Measurements from ENCODE around the gene PRMT1. TPM values are rescaled to one million over a fixed set of nuclear protein-coding genes. Genes with fewer than 3 reads are reported as not detected.

The PRMT1 gene
- total RNA-seq, 4 donors from 2014 or later = 102 to 191 (median 144) TPM

GRCh38 chr19:49663224-49663623 is 13.8 kb upstream of the PRMT1 start:
- no peaks in the 10 kb centered on the region for H3K27me3 ChIP-seq
- no peak overlapping the region for H3K4me3 ChIP-seq
- 92% methylated on average over 10 of the region's 12 CpGs for whole genome bisulfite sequencing
- peak overlapping the region in 2 of 4 donors; percentile 90 to 91 for H3K27ac ChIP-seq (replicated peaks in 1 of 4)
- TF ChIP-seq, protein P1, sequence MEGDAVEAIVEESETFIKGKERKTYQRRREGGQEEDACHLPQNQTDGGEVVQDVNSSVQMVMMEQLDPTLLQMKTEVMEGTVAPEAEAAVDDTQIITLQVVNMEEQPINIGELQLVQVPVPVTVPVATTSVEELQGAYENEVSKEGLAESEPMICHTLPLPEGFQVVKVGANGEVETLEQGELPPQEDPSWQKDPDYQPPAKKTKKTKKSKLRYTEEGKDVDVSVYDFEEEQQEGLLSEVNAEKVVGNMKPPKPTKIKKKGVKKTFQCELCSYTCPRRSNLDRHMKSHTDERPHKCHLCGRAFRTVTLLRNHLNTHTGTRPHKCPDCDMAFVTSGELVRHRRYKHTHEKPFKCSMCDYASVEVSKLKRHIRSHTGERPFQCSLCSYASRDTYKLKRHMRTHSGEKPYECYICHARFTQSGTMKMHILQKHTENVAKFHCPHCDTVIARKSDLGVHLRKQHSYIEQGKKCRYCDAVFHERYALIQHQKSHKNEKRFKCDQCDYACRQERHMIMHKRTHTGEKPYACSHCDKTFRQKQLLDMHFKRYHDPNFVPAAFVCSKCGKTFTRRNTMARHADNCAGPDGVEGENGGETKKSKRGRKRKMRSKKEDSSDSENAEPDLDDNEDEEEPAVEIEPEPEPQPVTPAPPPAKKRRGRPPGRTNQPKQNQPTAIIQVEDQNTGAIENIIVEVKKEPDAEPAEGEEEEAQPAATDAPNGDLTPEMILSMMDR (IDR thresholded peaks at IDR 0.05) = no peak
- TF ChIP-seq POLR2A (IDR thresholded peaks at IDR 0.05; ENCODE audit: low read depth) = no peak
- no peak for TF ChIP-seq POLR2AphosphoS5 (IDR thresholded peaks at IDR 0.05)
- no peak for TF ChIP-seq EP300 (IDR thresholded peaks at IDR 0.05)
- no peak for DNase-seq (ENCODE audit: extremely low spot score)
- no peaks in the 10 kb centered on the region for H3K9me3 ChIP-seq
- peaks cover 32 to 55% (median 49%) of the 10 kb centered on the region in 4 donors for H3K36me3 ChIP-seq
- peaks cover 18 to 37% (median 26%) of the 10 kb centered on the region in 4 donors for H3K4me1 ChIP-seq
- intact Hi-C loops (cut with DNase I) = no loop called here

DNA sequence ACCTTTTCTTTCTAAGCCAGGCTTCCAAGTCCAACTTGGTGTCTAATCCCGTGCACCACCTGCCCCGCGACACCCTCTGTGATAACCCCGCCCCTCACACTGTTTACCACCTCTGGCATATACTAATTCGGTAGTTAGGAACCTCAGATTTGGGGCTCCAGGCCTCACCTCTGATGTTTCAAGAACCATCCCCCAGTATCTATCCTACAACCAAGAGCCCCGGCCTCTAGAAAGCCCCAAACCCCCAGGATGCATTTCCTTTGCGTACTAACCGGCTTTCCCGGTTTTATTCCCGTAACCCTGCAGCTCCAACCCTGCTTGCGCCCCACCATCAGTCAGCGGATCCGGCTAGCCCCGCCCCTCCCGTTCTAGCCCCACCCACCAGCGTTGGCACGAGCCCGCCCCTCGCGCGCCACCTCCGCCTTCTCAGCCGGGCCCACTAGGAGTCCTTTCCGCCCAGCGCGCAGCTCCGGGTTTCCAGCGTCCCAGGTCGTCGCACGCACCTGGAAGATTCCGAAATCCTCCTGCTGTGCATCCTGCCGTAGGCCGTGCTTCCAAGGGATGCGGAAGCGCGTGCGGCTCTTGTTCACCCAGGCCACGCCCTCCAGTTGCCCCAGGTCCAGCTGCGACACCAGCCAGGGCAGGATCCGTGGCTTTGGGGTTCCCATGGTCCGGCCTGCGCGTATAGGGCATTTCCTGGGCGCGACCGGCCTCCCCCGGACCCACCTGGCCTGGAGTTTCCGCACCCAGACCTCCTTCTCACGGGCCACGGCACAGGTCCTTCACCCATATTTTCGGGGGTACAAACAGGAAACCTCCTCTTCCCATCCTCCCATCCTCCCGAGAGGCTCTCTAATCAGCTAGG is 12.7 kb upstream of the PRMT1 start:
- intact Hi-C loops (cut with DNase I) = loop anchor here (2.0 kb wide), 1 partner anchor 22 kb away; the partner anchor contains the start of gene SCAF1

DNA sequence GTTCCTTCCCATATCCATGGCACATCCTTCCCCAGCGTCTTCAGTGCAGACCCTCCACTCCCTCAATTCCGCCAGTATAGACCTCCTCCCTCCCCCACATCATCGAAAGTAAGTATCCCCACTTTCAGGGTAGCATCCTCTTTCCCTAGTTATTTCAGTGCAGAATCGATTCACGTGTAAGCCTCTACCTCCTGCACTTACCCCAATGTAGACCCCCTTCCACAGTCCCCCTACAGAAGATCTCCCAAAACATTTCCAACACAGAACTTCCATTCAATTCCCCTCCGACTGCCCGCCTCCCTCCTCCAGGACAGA is 12.1 kb upstream of the PRMT1 start:
- no peaks in the 10 kb centered on the region for H3K27me3 ChIP-seq
- intact Hi-C loops (cut with DNase I) = loop anchor here (2.0 kb wide), 1 partner anchor 22 kb away; the partner anchor contains the start of gene SCAF1
- WGBS = 0% methylated on average over 7 of the region's 7 CpGs

More for the DNA sequence above, 12.7 kb upstream of the PRMT1 start:
- Histone ChIP-seq H3K27me3 (no peaks in the 10 kb centered on the region), H3K36me3 (peaks cover 21 to 52% (median 37%) of the 10 kb centered on the region in 4 donors), H3K9me3 (no peaks in the 10 kb centered on the region), H3K4me3 (peak overlapping the region; percentile 59 to 71 (median 68)), H3K27ac (replicated peaks in 1 of 4) (peak overlapping the region; percentile 86 to 91 (median 89)), H3K4me1 (peaks cover 18 to 37% (median 26%) of the 10 kb centered on the region in 4 donors)
- under 1% methylated on average over 35 of the region's 53 CpGs for WGBS
- TF ChIP-seq EP300 (IDR thresholded peaks at IDR 0.05) (no peak), POLR2AphosphoS5 (IDR thresholded peaks at IDR 0.05) (peak; percentile 81 to 92), POLR2A (IDR thresholded peaks at IDR 0.05; ENCODE audit: low read depth) (no peak)
- TF ChIP-seq, protein P1 (IDR thresholded peaks at IDR 0.05) = peak in 2 of 3 experiments; percentile 11 to 48
- peak; percentile 97 for DNase-seq (ENCODE audit: extremely low spot score)

DNA sequence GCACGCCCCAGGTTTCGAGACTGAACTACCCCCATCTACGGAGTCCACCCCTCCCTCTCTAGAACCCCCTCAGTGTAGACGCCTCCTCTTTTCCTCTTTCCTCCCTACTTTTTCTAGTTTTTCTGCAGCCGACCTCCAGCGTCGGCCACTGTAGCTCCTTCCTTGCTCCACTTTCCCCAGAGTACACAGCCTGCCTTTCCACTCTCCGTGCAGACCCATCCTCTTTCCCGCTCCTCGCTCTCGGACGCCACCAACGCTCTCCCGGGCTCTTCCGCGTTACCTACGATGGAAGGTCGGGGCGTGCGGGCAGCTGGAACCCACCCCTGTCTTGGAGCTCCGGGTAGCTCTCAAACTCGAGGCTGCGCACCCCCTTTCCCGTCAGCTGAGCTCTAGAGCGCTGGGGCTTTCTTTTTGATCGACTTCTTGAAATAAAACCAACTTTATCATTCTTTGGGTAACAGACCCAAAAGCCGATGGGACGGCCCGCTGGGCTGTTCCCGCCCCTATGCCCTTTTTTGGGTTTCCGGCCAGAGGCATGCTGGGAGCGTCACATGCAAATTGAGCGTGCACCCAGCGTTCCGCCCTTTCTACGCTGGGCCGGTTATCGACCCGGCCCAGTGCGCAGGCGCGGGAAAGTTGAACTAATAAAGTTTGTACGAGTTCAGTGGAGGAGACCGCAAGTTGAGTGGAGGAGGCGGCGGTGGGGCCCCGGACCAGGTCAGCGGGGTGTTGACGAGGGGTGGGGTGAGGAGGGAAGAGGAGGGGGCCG is 11.5 kb upstream of the PRMT1 start, which contains the start of the genes BCL2L12 and IRF3:
Gene BCL2L12 (plus strand): TSS at position 583 of the 769 bp plus-strand sequence. CDS start 760 bp downstream, outside the sequence.
Gene IRF3 (minus strand): TSS at position 507 of the 769 bp plus-strand sequence. CDS start 1,019 bp downstream, outside the sequence.
- Histone ChIP-seq H3K36me3 (peaks cover 10 to 52% (median 32%) of the 10 kb centered on the region in 4 donors), H3K4me1 (peaks cover 18 to 37% (median 26%) of the 10 kb centered on the region in 4 donors), H3K9me3 (no peaks in the 10 kb centered on the region), H3K27me3 (no peaks in the 10 kb centered on the region), H3K4me3 (peak within 1 kb of the TSS; percentile 59 to 71 (median 68)), H3K27ac (replicated peaks in 1 of 4) (peak within 1 kb of the TSS; percentile 86 to 91 (median 89))
- WGBS = under 1% methylated on average over 26 of the region's 50 CpGs
- TF ChIP-seq POLR2A (IDR thresholded peaks at IDR 0.05; ENCODE audit: low read depth) (peak; percentile 65), EP300 (IDR thresholded peaks at IDR 0.05) (no peak), POLR2AphosphoS5 (IDR thresholded peaks at IDR 0.05) (peak; percentile 89 to 97)
- TF ChIP-seq, protein P1 (IDR thresholded peaks at IDR 0.05) = peak in 1 of 3 experiments; percentile 41
- peak; percentile 99 for DNase-seq (ENCODE audit: extremely low spot score)
- intact Hi-C loops (cut with DNase I) = loop anchor here (2.0 kb wide), 1 partner anchor 23 kb away; the partner anchor contains the start of gene SCAF1

More for the DNA sequence above, 12.1 kb upstream of the PRMT1 start:
- H3K9me3 ChIP-seq = no peaks in the 10 kb centered on the region
- TF ChIP-seq EP300 (IDR thresholded peaks at IDR 0.05) = no peak
- TF ChIP-seq, protein P1 (IDR thresholded peaks at IDR 0.05) = no peak
- no peak for TF ChIP-seq POLR2AphosphoS5 (IDR thresholded peaks at IDR 0.05)
- TF ChIP-seq POLR2A (IDR thresholded peaks at IDR 0.05; ENCODE audit: low read depth) = no peak
- H3K27ac ChIP-seq (replicated peaks in 1 of 4) = peak overlapping the region; percentile 86 to 91 (median 89)
- DNase-seq (ENCODE audit: extremely low spot score) = no peak
- H3K4me3 ChIP-seq = peak overlapping the region; percentile 59 to 71 (median 68)
- peaks cover 16 to 52% (median 33%) of the 10 kb centered on the region in 4 donors for H3K36me3 ChIP-seq
- peaks cover 18 to 37% (median 26%) of the 10 kb centered on the region in 4 donors for H3K4me1 ChIP-seq

Data from esophagus muscularis mucosa (tissue), 4 donors.